IMR-90 (cell line): Measurements from ENCODE around the gene MAML3.

Experiments
- BHLHE40 ChIP-seq: fragments of 150-350 bp; IDR thresholded peaks from 2 replicates; pipeline ENCODE4 v1.6.1; 2016; ENCODE audit warnings: mild to moderate bottlenecking, low read depth, low read length
- MXI1 ChIP-seq: IDR thresholded peaks from 2 replicates; pipeline ENCODE4 v1.6.1; 2012; ENCODE audit warnings: low read depth, mild to moderate bottlenecking, low read length, moderate library complexity, borderline replicate concordance
- POLR2A ChIP-seq: IDR thresholded peaks from 2 replicates; pipeline ENCODE4 v1.6.1; 2012; ENCODE audit warnings: mild to moderate bottlenecking, low read depth, low read length
- RFX5 ChIP-seq: IDR thresholded peaks from 2 replicates; pipeline ENCODE4 v1.8.0; 2012; ENCODE audit warnings: low read depth, mild to moderate bottlenecking, low read length, moderate library complexity
- TF ChIP-seq, protein P1 (sequence below): conservative IDR thresholded peaks from 2 replicates; pipeline ENCODE4 v1.5.1; 2012; ENCODE audit warnings: mild to moderate bottlenecking, low read depth, low read length, improper control_type of control experiment

DNA sequence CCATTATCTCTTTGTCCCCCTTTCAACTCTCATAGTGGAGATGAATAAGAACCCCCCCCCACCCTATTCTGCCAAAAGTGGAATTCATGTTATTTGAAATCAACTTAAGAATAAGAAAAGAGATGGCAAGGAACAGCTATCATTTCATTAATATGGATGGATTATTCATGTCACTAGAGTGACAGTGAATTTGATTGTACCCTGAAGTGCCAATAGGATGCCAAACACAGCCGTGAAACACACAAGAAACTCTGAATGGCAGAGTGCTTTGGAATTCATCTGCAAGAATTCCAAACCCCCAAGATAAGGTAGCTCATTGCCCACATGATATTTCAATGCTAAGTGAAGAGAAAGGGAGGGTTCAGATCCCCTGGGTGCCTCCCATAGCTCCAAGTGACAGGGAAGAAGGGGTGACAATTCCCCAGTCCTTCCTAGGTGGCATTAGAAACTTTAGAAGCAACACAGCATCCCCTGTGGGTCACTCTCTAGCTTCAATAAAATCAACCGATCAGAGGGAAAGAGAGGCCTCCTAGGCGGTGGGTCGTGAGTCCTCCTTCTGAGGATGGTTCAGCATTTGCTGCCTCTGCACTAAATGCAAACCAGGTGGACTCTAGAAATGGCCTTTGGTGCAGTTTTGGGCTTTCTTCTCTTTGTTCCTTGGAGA is 404.0 kb downstream of the MAML3 start:
- no peak for TF ChIP-seq RFX5
- TF ChIP-seq POLR2A, result no peak
- TF ChIP-seq, protein P1, sequence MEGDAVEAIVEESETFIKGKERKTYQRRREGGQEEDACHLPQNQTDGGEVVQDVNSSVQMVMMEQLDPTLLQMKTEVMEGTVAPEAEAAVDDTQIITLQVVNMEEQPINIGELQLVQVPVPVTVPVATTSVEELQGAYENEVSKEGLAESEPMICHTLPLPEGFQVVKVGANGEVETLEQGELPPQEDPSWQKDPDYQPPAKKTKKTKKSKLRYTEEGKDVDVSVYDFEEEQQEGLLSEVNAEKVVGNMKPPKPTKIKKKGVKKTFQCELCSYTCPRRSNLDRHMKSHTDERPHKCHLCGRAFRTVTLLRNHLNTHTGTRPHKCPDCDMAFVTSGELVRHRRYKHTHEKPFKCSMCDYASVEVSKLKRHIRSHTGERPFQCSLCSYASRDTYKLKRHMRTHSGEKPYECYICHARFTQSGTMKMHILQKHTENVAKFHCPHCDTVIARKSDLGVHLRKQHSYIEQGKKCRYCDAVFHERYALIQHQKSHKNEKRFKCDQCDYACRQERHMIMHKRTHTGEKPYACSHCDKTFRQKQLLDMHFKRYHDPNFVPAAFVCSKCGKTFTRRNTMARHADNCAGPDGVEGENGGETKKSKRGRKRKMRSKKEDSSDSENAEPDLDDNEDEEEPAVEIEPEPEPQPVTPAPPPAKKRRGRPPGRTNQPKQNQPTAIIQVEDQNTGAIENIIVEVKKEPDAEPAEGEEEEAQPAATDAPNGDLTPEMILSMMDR, result no peak
- no peak for TF ChIP-seq MXI1
- no peak for TF ChIP-seq BHLHE40
